ENCODE measurements around the gene RS1.

- TF ChIP-seq CTCF (IDR thresholded peaks at IDR 0.05): no peak
- no peak for TF ChIP-seq POLR2A (IDR thresholded peaks at IDR 0.05)
Observed at GRCh38 chrX:18674417-18674787, 2.5 kb upstream of the RS1 start.

Data from body of pancreas (tissue), 4 donors.